Measurements from ENCODE around the gene IQCB1. TPM values are rescaled to one million over a fixed set of nuclear protein-coding genes. Genes with fewer than 3 reads are reported as not detected.
"Not testable (repeated sequence)": the region's sequence is repeated elsewhere in the genome, so short reads cannot be mapped to it uniquely, and the experiment has no call there.

The IQCB1 gene
- total RNA-seq, 1 donor from 2014 or later = 22.7 TPM

GRCh38 chr3:121818578-121818977, 16.3 kb downstream of the IQCB1 start:
- DNase-seq (ENCODE audit: low spot score) (no peak), ATAC-seq (no peak)
- intact Hi-C loops (cut with DNase I) = no loop called here

- intact Hi-C loops (cut with DNase I) = no loop called here
- ATAC-seq (no peak), DNase-seq (ENCODE audit: low spot score) (no peak)
Observed at GRCh38 chr3:121817753-121818152, 17.1 kb downstream of the IQCB1 start.

GRCh38 chr3:121809249-121809648, 25.6 kb downstream of the IQCB1 start:
- intact Hi-C loops (cut with DNase I) = no loop called here
- ATAC-seq = no peak
- no peak for DNase-seq (ENCODE audit: low spot score)

- ATAC-seq (no peak), DNase-seq (ENCODE audit: low spot score) (no peak)
- intact Hi-C loops (cut with DNase I) = no loop called here
Observed at GRCh38 chr3:121803771-121804320, 31.0 kb downstream of the IQCB1 start.

- ATAC-seq (no peak), DNase-seq (ENCODE audit: low spot score) (no peak)
- intact Hi-C loops (cut with DNase I) = no loop called here
Observed at GRCh38 chr3:121800906-121801305, 34.0 kb downstream of the IQCB1 start.

GRCh38 chr3:121796970-121797369, 37.9 kb downstream of the IQCB1 start:
- ATAC-seq = no peak
- no peak for DNase-seq (ENCODE audit: low spot score)
- intact Hi-C loops (cut with DNase I) = no loop called here

- no peak for ATAC-seq
- no peak for DNase-seq (ENCODE audit: low spot score)
- intact Hi-C loops (cut with DNase I) = no loop called here
Observed at GRCh38 chr3:121794264-121794983, 40.4 kb downstream of the IQCB1 start.

GRCh38 chr3:121793078-121793477, 41.8 kb downstream of the IQCB1 start:
- intact Hi-C loops (cut with DNase I) = no loop called here
- no peak for ATAC-seq
- DNase-seq (ENCODE audit: low spot score) = no peak

GRCh38 chr3:121786485-121786884, 48.4 kb downstream of the IQCB1 start:
- intact Hi-C loops (cut with DNase I) = no loop called here

GRCh38 chr3:121782784-121783183, 52.1 kb downstream of the IQCB1 start:
- intact Hi-C loops (cut with DNase I); DNase-seq (ENCODE audit: low spot score); ATAC-seq: not testable (repeated sequence)

More at GRCh38 chr3:121786485-121786884, 48.4 kb downstream of the IQCB1 start:
- ATAC-seq (no peak), DNase-seq (ENCODE audit: low spot score) (no peak)

- ATAC-seq (no peak), DNase-seq (ENCODE audit: low spot score) (no peak)
- intact Hi-C loops (cut with DNase I) = no loop called here
Observed at GRCh38 chr3:121781611-121782010, 53.2 kb downstream of the IQCB1 start.

- ATAC-seq; DNase-seq (ENCODE audit: low spot score); intact Hi-C loops (cut with DNase I): not testable (repeated sequence)
Observed at GRCh38 chr3:121775095-121775494, 59.8 kb downstream of the IQCB1 start.

- ATAC-seq (no peak), DNase-seq (ENCODE audit: low spot score) (no peak)
- intact Hi-C loops (cut with DNase I) = loop anchor here (5.0 kb wide), 1 partner anchor 1577 kb away; no protein-coding TSS in a partner anchor
Observed at GRCh38 chr3:121769246-121769645, 65.6 kb downstream of the IQCB1 start.

- ATAC-seq = no peak
- no peak for DNase-seq (ENCODE audit: low spot score)
- intact Hi-C loops (cut with DNase I) = loop anchor here (5.0 kb wide), 1 partner anchor 1576 kb away; no protein-coding TSS in a partner anchor
Observed at GRCh38 chr3:121768452-121768851, 66.4 kb downstream of the IQCB1 start.

- intact Hi-C loops (cut with DNase I) = no loop called here
Observed at GRCh38 chr3:121759541-121760202, 75.2 kb downstream of the IQCB1 start.

GRCh38 chr3:121758727-121759450, 76.0 kb downstream of the IQCB1 start:
- intact Hi-C loops (cut with DNase I) = no loop called here
- DNase-seq (ENCODE audit: low spot score) (no peak), ATAC-seq (no peak)

More at GRCh38 chr3:121759541-121760202, 75.2 kb downstream of the IQCB1 start:
- ATAC-seq (no peak), DNase-seq (ENCODE audit: low spot score) (no peak)

- intact Hi-C loops (cut with DNase I) = no loop called here
- DNase-seq (ENCODE audit: low spot score) = no peak
- ATAC-seq = no peak
Observed at GRCh38 chr3:121757812-121758545, 76.9 kb downstream of the IQCB1 start.

GRCh38 chr3:121757087-121757811, 77.6 kb downstream of the IQCB1 start:
- ATAC-seq (no peak), DNase-seq (ENCODE audit: low spot score) (no peak)
- intact Hi-C loops (cut with DNase I) = no loop called here
